GM12891 (cell line): Measurements from ENCODE around the gene CDK5R1.

Experiments used
- DNase-seq: peaks from one replicate; pipeline ENCODE4 v3.0.0; 2011; ENCODE audit warnings: low spot score; ENCODE audit not compliant: insufficient read length
- FAIRE-seq: peaks from 2 replicates; lab custom pipeline; 2011; peaks lifted over from hg19 to GRCh38; lab: Jason Lieb, UNC
- PAX5 ChIP-seq: IDR thresholded peaks from 2 replicates; pipeline ENCODE4 v1.6.1; 2011; ENCODE audit warnings: low read length, moderate library complexity, mild to moderate bottlenecking; ENCODE audit not compliant: insufficient read depth, severe bottlenecking
- POLR2A ChIP-seq: IDR thresholded peaks from 2 replicates; pipeline ENCODE4 v1.6.1; 2011; ENCODE audit warnings: low read depth, low read length, control low read depth
- POLR2AphosphoS5 ChIP-seq: IDR thresholded peaks from 2 replicates; pipeline ENCODE4 v1.6.1; 2011; ENCODE audit warnings: low read depth, low read length, control low read depth
- POU2F2 ChIP-seq: IDR thresholded peaks from 2 replicates; pipeline ENCODE4 v1.6.1; 2011; ENCODE audit warnings: low read depth, mild to moderate bottlenecking, control low read depth, low read length, moderate library complexity
- SPI1 ChIP-seq: IDR thresholded peaks from 2 replicates; pipeline ENCODE4 v1.6.1; 2011; ENCODE audit warnings: low read depth, low read length, control low read depth
- TAF1 ChIP-seq: IDR thresholded peaks from 2 replicates; pipeline ENCODE4 v1.6.1; 2011; ENCODE audit warnings: low read depth, low read length, control low read depth

Gene CDK5R1

DNA sequence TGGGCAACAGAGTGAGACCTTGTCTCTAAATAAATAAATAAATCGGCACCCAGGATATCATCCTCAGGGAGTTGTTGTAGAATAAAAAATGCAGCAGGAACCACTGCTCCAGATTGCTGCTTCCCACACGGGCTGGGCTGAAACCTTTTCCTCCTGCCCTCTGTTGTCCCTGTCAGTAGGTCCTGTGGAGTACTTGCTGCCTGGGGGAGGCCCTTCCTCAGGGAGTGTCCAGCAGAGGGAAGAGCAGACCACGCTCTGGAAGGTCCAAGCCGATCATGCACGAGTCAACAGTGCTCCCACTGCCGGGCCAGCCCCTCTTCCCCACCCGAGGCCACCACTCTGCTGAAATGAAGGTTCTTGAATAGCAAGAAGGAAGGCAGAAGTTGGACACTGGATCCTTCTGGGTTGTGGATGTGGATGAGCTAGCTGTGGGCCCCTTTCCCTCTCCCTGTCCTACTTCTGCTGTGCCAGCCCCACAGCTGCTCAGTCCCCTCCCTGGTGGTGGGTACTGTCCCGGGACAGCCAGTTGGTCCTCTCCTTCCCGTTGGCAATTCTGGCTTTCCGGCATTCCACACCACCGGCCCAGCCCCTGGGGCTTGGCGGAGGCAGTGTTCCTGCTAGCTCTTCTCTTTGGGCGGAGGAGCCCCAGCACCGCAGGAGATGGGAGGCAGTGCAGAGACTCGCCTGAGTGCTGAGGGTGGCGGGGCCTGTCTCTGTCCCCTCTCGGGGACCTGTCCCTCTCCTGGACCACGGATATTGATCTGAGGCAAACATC is 10.8 kb downstream of the CDK5R1 start:
- no peak for FAIRE-seq
- TF ChIP-seq POLR2A (no peak), SPI1 (no peak), POU2F2 (no peak), TAF1 (no peak), PAX5 (no peak), POLR2AphosphoS5 (no peak)
- DNase-seq = no peak

DNA sequence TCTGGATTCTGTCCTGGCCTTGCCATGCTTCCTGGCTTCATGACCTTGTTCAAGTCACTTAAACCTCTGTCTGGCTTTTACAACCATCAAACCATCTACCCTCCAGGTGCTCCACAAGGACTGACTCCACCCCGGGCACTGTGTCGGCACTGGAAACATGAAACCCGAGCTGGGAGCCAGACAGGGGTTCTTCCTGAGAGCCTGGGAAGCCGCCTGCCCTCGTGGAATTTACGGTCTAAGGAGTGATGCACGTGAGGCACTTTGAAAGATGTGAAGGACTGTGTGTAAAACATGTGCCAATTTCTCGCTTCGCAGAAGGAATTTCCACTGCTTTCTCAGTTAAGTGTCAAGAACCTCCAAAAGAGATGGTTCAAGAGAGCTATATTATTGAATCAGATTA is 11.6 kb downstream of the CDK5R1 start:
- TF ChIP-seq POU2F2 (no peak), TAF1 (no peak), POLR2AphosphoS5 (no peak), PAX5 (no peak), POLR2A (no peak), SPI1 (no peak)
- FAIRE-seq (no peak), DNase-seq (no peak)

DNA sequence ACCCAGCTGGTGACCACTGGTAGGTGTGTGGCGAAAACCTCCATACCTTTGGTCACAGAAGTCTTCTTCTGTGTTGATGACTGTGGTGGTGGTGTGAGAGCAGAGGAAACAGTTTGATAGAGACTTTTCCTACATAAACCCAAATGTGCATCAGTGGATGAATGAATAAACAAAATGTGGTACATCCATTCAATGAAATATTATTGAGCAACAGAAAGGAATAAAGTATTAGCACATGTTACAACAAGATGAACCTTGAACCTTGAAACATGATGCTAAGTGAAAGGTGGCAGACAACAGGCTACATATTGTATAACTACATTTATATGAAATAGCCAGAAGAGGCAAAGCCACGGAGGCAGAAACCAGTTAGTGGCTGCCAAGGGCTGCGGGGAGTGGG is 15.2 kb downstream of the CDK5R1 start:
- TF ChIP-seq POLR2A = no peak
- TF ChIP-seq SPI1 = no peak
- no peak for TF ChIP-seq TAF1
- no peak for TF ChIP-seq PAX5
- TF ChIP-seq POU2F2 = no peak
- TF ChIP-seq POLR2AphosphoS5 = no peak
- FAIRE-seq = peak; percentile 81
- no peak for DNase-seq

- DNase-seq (no peak), FAIRE-seq (no peak)
- TF ChIP-seq POLR2AphosphoS5 (no peak), SPI1 (no peak), POU2F2 (no peak), PAX5 (no peak), POLR2A (no peak), TAF1 (no peak)
Measured at GRCh38 chr17:32502710-32503109, 15.9 kb downstream of the CDK5R1 start.

DNA sequence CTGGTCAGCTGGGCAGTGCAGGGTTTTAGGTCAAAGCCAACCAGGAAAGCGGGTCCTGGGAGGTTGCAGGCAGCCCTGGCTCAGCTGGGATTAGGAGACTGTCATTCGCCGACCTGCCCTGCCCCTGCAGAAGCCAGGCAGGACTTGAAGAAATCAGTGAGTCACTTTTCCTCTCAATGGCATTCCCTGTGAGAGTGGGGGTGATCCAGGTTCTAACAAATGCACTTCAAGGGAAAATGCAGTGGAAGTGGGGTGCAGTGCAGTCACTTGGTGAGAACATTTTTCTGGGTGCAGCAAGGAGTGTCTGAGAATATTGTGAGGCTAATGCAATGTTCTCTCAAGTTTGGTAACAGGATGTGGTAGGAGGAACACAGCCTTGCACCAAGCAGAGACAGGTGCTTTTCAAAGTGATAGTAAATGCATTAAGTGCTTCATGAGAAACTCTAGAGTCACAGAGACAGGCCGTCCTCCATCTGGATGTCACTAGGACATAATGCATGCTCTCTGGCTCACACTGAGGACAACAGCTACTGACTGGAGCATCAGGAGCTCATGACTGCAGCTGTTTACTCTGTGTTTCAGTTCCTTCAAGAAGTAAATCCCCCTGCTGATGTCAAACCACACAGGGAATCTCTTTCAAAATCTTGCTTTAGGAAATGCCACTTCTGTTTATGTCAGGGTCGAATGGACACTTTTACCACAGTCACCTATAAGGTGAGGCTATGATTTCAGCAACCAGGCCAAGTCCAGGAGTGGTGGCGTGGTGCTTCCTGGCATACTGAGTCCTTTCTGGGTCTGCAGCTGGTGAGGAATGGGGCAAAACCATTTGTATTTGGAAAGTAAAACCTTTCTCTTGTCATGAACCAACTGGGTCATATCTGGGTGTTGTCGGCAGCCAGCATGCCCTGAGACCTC is 16.7 kb downstream of the CDK5R1 start:
- TF ChIP-seq POU2F2 = peak; percentile 75
- TF ChIP-seq POLR2AphosphoS5 = 0 out of 2 replicates have a peak, but pooled peaks have one; percentile 42
- peak; percentile 58 for TF ChIP-seq TAF1
- peak; percentile 94 for TF ChIP-seq SPI1
- TF ChIP-seq POLR2A = no peak; the same call in 1 of the 2 replicates
- TF ChIP-seq PAX5 = no peak
- peak; percentile 99 for FAIRE-seq
- no peak for DNase-seq

- TF ChIP-seq POLR2AphosphoS5 (no peak; the same call in 1 of the 2 replicates), PAX5 (no peak), POU2F2 (no peak), SPI1 (no peak), TAF1 (no peak), POLR2A (no peak)
- DNase-seq (no peak), FAIRE-seq (no peak)
Measured at GRCh38 chr17:32504166-32504990, 17.6 kb downstream of the CDK5R1 start.

DNA sequence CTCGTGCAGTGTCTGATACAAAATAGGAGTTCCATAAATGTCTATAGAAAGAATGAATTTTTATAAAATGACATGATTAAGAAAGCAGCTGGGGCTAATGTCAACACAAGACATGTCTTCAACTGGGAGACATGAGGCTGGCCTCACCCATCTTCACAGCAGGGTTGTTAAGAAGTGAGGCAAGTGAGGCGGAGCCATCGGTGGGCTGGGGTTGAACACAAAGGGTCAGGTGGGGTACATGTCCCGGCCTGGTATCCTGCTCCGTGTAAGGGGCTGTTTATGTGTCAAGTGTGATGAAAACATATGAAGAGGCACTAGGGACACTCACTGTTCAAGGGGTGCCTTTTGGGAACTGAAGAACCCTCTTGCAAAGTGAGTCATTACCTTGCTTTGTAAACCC is 22.1 kb downstream of the CDK5R1 start:
- TF ChIP-seq PAX5 (no peak), SPI1 (no peak), POU2F2 (no peak), TAF1 (no peak), POLR2AphosphoS5 (no peak), POLR2A (no peak)
- DNase-seq (no peak), FAIRE-seq (no peak)

DNA sequence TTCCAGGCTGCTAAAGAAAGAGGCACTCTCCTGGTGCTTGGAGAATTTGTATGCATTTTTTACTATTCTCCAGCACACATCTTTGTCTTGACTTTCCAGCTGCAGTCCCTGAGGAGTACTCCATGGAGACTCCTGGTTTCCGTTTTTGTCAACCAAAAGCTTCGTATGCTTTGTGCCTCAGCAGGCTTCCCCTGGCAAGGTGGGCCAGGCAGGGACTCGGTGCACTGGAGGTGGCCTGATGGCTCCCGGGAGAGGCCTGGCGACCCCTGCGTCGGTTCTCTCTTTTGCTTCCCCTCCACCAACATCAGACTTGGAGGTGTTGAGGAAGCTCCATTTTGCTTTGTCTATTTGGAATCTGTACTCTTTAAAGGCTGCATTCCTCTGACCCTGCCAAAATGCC is 23.7 kb downstream of the CDK5R1 start:
- DNase-seq (no peak), FAIRE-seq (no peak)
- TF ChIP-seq POLR2A (no peak), TAF1 (no peak), PAX5 (no peak), POU2F2 (no peak), SPI1 (no peak), POLR2AphosphoS5 (no peak)

DNA sequence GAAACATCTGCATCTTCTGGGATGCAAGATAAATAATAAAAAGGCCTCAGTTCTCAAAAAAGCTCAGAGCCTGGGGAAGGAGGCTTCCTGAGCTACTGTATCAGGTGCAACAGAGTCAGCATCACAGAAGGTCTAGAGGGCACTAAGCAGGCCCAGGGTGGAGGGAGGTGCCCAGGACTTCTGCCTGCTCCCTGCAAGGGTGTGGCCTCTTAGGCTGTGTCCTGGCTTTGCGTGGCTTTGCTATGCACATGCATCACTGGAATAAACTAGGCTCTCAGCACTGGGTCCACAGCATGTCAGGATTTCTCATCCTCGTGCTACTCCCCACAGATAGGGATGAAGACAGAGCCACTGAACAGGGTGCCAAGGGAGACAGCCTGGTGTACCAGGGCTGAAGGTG is 25.5 kb downstream of the CDK5R1 start:
- TF ChIP-seq TAF1 = no peak
- TF ChIP-seq POLR2AphosphoS5 = no peak
- TF ChIP-seq SPI1 = no peak
- TF ChIP-seq PAX5 = no peak
- TF ChIP-seq POU2F2 = no peak
- no peak for TF ChIP-seq POLR2A
- no peak for FAIRE-seq
- DNase-seq = no peak
